CD8-positive, alpha-beta memory T cell (primary cell): ENCODE data around the gene BCL2L1. TPM values are rescaled to one million over a fixed set of nuclear protein-coding genes. Genes with fewer than 3 reads are reported as not detected.
"Not testable (repeated sequence)": the region's sequence is repeated elsewhere in the genome, so short reads cannot be mapped to it uniquely, and the experiment has no call there.

Experiments
- CTCF ChIA-PET: fragments of 350-600 bp; sonication (Branson Sonifier 250); formaldehyde crosslinking; loops from one replicate; lab custom pipeline; 2021; ENCODE audit warnings: antibody characterized with exemption; lab: Charles Lee
- POLR2A ChIA-PET: fragments of 350-600 bp; sonication (Branson Sonifier 250); formaldehyde crosslinking; loops from one replicate; lab custom pipeline; 2021; ENCODE audit warnings: antibody characterized with exemption; lab: Charles Lee
- DNase-seq, 5 donors: peaks; one replicate each; pipeline versions ENCODE4 v3.0.0 to v3.0.0-alpha.2; 2020 to 2022; ENCODE audit warnings: mixed read lengths in 1 of 5
- H3K27ac ChIP-seq: one replicate; pipeline ENCODE4 v1.7.0; 2013; ENCODE audit warnings: low read depth, mild to moderate bottlenecking, low read length, moderate library complexity
- H3K27me3 ChIP-seq: 2 replicates; pipeline ENCODE4 v1.7.0; 2013; ENCODE audit warnings: low read length, mild to moderate bottlenecking; ENCODE audit not compliant: insufficient read depth, poor library complexity, severe bottlenecking
- H3K36me3 ChIP-seq: 2 replicates; pipeline ENCODE4 v1.7.0; 2013; ENCODE audit warnings: mild to moderate bottlenecking, low read length, moderate library complexity; ENCODE audit not compliant: insufficient read depth
- H3K4me1 ChIP-seq: 2 replicates; pipeline ENCODE4 v1.7.0; 2013; ENCODE audit warnings: mild to moderate bottlenecking, low read length, moderate library complexity; ENCODE audit not compliant: insufficient read depth
- H3K4me3 ChIP-seq: 2 replicates; pipeline ENCODE4 v1.7.0; 2013; ENCODE audit warnings: mild to moderate bottlenecking, low read length
- H3K9me3 ChIP-seq: 2 replicates; pipeline ENCODE4 v1.7.0; 2013; ENCODE audit warnings: mild to moderate bottlenecking, low read length
- H3K27ac Mint-ChIP-seq, 8 donors: one replicate each; pipeline ENCODE4 v1.8.0; 2020 to 2021; ENCODE audit warnings: mixed read lengths in 8 of 8, mild to moderate bottlenecking in 6 of 8, inconsistent platforms in 3 of 8, moderate library complexity in 3 of 8
- H3K27me3 Mint-ChIP-seq, 2 donors: one replicate each; pipeline ENCODE4 v1.8.0; 2020 to 2021; ENCODE audit warnings: mixed read lengths in 2 of 2, mild to moderate bottlenecking in 1 of 2, moderate library complexity in 1 of 2
- H3K36me3 Mint-ChIP-seq, 3 donors: one replicate each; pipeline ENCODE4 v1.8.0; 2020 to 2021; ENCODE audit warnings: mixed read lengths in 3 of 3, inconsistent platforms in 1 of 3, mild to moderate bottlenecking in 1 of 3
- H3K4me1 Mint-ChIP-seq, 3 donors: one replicate each; pipeline ENCODE4 v1.8.0; 2020 to 2021; ENCODE audit warnings: mixed read lengths in 3 of 3, inconsistent platforms in 1 of 3, mild to moderate bottlenecking in 1 of 3
- H3K4me3 Mint-ChIP-seq, 7 donors: one replicate each; pipeline ENCODE4 v1.8.0; 2020 to 2021; ENCODE audit warnings: mixed read lengths in 7 of 7, mild to moderate bottlenecking in 6 of 7, moderate library complexity in 4 of 7, inconsistent platforms in 2 of 7
- H3K9me3 Mint-ChIP-seq, 5 donors: one replicate each; pipeline ENCODE4 v1.8.0; 2020 to 2022; ENCODE audit warnings: mixed read lengths in 5 of 5, mild to moderate bottlenecking in 3 of 5, moderate library complexity in 2 of 5, inconsistent platforms in 1 of 5
- polyA plus RNA-seq: library from polyadenylated mRNA; unstranded; fragments of 300-500 nt; fragmentation: Illumina TruSeq; gene quantifications from one replicate; pipeline ENCODE4 v1.2.3, GENCODE V29; 2021
- total RNA-seq, 2 experiments: library from RNA; stranded (reverse); gene quantifications; one replicate each; pipeline ENCODE4 v1.2.3, GENCODE V29; 2021

Gene BCL2L1
- total and polyA plus RNA-seq, 3 experiments from 2014 or later: 32.1 to 328 (median 328) TPM

DNA sequence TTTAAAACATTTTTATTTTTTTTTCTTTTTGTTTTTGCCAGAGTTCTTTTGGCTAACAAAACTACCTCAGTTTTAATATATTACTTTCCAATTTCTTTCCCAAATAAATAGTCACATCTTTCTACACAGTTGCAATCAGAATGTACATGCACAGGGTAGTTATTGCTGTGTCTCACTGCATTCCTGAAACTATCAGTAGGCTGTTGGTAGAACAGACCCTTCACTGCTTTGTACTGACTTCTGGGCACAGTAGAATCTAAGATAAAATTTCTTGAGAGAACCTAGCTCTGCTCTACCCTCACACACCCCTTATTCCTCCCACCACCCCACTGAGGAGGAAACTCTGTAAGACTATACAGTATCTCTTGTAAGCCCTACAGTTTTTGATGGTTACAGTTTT lies 36.3 kb upstream of the BCL2L1 start:
- H3K27me3 Mint-ChIP-seq: no peaks in the 10 kb centered on the region
- H3K4me1 Mint-ChIP-seq: peaks cover 0 to 23% (median 4%) of the 10 kb centered on the region in 3 donors
- Histone ChIP-seq H3K36me3 (no peaks in the 10 kb centered on the region), H3K9me3 (no peaks in the 10 kb centered on the region), H3K27ac (no peak overlapping the region), H3K27me3 (no peaks in the 10 kb centered on the region), H3K4me1 (no peaks in the 10 kb centered on the region), H3K4me3 (no peak overlapping the region)
- CTCF ChIA-PET: no interaction called here
- H3K4me3 Mint-ChIP-seq: no peak overlapping the region
- POLR2A ChIA-PET: no interaction called here
- H3K36me3 Mint-ChIP-seq: no peaks in the 10 kb centered on the region
- H3K27ac Mint-ChIP-seq: peak overlapping the region in 2 of 8 donors; percentile 21 to 72
- no peaks in the 10 kb centered on the region for H3K9me3 Mint-ChIP-seq
- no peak for DNase-seq

DNA sequence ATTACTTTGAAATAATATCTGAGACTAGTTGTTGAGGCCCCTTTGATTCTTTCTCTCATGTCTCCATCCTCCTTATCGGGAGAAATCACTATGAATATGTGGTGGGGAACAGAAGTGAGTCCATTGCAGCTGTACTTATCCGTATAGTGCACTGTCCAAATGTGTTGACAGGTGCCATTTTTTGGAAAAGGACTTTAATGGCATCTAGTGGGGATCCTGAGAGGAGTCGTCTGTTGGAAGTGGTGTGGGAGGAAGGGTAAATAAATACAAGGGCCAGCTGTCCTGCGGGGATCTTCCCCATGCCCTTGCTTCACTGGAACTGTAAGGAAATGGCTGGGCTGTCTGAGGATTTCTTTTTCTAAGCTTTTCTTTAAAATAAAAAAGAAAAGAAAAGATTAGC lies 35.9 kb upstream of the BCL2L1 start:
- peak overlapping the region in 1 of 8 donors; percentile 47 for H3K27ac Mint-ChIP-seq
- no peaks in the 10 kb centered on the region for H3K27me3 ChIP-seq
- POLR2A ChIA-PET: no interaction called here
- DNase-seq: no peak
- H3K36me3 ChIP-seq: no peaks in the 10 kb centered on the region
- H3K4me1 Mint-ChIP-seq: peaks cover 0 to 23% (median 4%) of the 10 kb centered on the region in 3 donors
- no peaks in the 10 kb centered on the region for H3K36me3 Mint-ChIP-seq
- no peaks in the 10 kb centered on the region for H3K9me3 Mint-ChIP-seq
- H3K27ac ChIP-seq: no peak overlapping the region
- no peaks in the 10 kb centered on the region for H3K27me3 Mint-ChIP-seq
- CTCF ChIA-PET: no interaction called here
- H3K9me3 ChIP-seq: no peaks in the 10 kb centered on the region
- H3K4me1 ChIP-seq: no peaks in the 10 kb centered on the region
- no peak overlapping the region for H3K4me3 ChIP-seq
- H3K4me3 Mint-ChIP-seq: no peak overlapping the region

DNA sequence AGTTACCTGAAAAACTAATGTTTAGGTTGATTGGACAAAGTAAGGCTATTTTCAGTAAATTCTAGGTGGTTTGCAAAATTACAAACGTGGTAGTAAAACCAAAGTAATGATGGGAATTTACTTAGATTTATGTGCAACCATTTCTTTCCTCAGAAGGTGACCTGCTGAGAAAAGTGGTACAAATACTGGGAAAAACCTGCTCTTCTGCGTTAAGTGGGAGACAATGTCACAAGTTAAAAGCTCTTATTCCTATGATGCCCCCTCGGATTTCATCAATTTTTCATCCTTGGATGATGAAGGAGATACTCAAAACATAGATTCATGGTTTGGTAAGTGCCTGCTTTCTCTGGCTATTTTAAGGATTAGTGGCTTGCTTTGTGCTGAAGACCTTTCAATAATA lies 34.6 kb upstream of the BCL2L1 start:
- Histone ChIP-seq H3K27ac (no peak overlapping the region), H3K4me3 (no peak overlapping the region), H3K4me1 (no peaks in the 10 kb centered on the region), H3K36me3 (no peaks in the 10 kb centered on the region), H3K27me3 (no peaks in the 10 kb centered on the region), H3K9me3 (no peaks in the 10 kb centered on the region)
- Mint-ChIP-seq H3K36me3 (no peaks in the 10 kb centered on the region), H3K9me3 (no peaks in the 10 kb centered on the region), H3K4me3 (no peak overlapping the region), H3K4me1 (peaks cover 0 to 30% (median 11%) of the 10 kb centered on the region in 3 donors), H3K27ac (peak overlapping the region in 1 of 8 donors; percentile 51), H3K27me3 (no peaks in the 10 kb centered on the region)
- no peak for DNase-seq
- CTCF ChIA-PET: no interaction called here
- POLR2A ChIA-PET: interaction anchor here (0.7 kb wide), 1 partner anchor 40 kb away, joined by 7 read pairs; no protein-coding TSS in a partner anchor

DNA sequence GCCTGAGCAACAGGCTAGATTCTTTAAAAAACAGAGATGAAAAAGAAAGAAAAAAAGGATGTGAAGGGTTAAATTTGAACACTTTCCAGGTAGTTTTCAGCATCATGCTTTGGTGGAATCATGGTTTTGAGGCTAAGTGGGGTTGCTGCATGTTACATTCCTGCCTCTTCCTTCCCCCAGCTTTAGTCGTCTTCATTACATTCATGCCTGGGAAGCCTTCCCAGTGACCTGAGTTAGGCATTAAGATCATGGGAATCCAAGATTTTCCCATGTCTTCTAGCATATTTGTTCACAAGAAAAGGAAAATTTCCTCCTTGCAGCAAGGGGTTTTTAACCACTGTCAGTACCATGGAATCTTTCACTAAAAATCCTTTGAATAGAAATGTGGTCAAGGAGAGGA lies 28.5 kb upstream of the BCL2L1 start:
- Mint-ChIP-seq H3K4me3 (no peak overlapping the region), H3K4me1 (peaks cover 11 to 32% (median 21%) of the 10 kb centered on the region in 3 donors), H3K36me3 (no peaks in the 10 kb centered on the region), H3K27me3 (no peaks in the 10 kb centered on the region), H3K27ac (no peak overlapping the region), H3K9me3 (no peaks in the 10 kb centered on the region)
- CTCF ChIA-PET: interaction anchor here (1.6 kb wide), 1 partner anchor 28 kb away, joined by 6 read pairs; no protein-coding TSS in a partner anchor
- H3K4me3 ChIP-seq: no peak overlapping the region
- POLR2A ChIA-PET: no interaction called here
- no peak overlapping the region for H3K27ac ChIP-seq
- DNase-seq: no peak
- H3K9me3 ChIP-seq: no peaks in the 10 kb centered on the region
- H3K36me3 ChIP-seq: no peaks in the 10 kb centered on the region
- H3K27me3 ChIP-seq: no peaks in the 10 kb centered on the region
- H3K4me1 ChIP-seq: no peaks in the 10 kb centered on the region

DNA sequence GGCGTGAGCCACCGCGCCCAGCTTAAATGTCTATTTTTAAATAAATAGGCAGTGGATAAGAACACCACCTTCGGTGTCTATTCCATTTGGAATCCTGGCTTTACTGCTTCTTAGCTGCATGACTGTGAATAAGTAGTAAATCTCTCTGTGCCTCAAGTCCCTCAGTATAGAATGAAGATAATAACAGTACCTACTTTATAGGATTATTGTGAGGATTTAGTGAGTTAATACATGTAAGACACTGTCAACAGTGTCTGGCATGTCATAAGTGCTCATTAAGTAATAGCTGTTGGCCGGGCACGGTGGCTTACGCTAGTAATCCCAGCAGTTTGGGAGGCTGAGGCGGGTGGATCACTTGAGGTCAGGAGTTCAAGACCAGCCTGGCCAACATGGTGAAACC lies 26.6 kb upstream of the BCL2L1 start:
- Mint-ChIP-seq H3K36me3 (no peaks in the 10 kb centered on the region), H3K27ac (no peak overlapping the region), H3K9me3 (no peaks in the 10 kb centered on the region), H3K4me3 (no peak overlapping the region), H3K4me1 (peaks cover 13 to 38% (median 24%) of the 10 kb centered on the region in 3 donors), H3K27me3 (no peaks in the 10 kb centered on the region)
- ChIA-PET POLR2A (no interaction called here), CTCF (interaction anchor here (1.4 to 1.8 kb wide), 2 partner anchors 10 to 26 kb away, joined by 3 to 6 read pairs; partner anchors contain the start of gene TPX2)
- Histone ChIP-seq H3K36me3 (no peaks in the 10 kb centered on the region), H3K4me3 (no peak overlapping the region), H3K27me3 (no peaks in the 10 kb centered on the region), H3K4me1 (no peaks in the 10 kb centered on the region), H3K9me3 (no peaks in the 10 kb centered on the region), H3K27ac (no peak overlapping the region)
- no peak for DNase-seq

DNA sequence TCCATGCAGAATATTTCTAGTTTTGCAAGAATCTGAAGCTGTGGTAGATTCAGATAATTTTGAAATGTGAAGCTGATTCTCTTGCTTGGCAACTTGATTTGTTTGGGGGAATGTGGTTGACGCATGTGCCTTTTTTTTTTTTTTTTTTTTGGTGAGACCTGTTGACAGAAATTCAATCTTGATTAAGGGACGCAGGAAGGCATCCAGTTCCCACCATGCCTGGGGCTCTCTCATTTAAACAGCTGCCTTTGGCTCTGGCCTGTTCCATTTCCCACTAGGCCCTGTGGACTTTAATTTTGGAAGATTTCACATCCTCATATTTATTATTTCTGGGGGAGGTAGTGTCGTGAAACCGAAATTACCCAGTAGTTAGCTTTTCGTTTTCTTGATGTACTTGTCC lies 25.0 kb upstream of the BCL2L1 start:
- peak overlapping the region in 2 of 8 donors; percentile 14 to 23 for H3K27ac Mint-ChIP-seq
- CTCF ChIA-PET: interaction anchor here (0.6 to 1.8 kb wide), 4 partner anchors 8 to 24 kb away, joined by 3 to 6 read pairs (median 3); partner anchors contain the start of gene TPX2
- H3K4me1 Mint-ChIP-seq: peaks cover 13 to 31% (median 17%) of the 10 kb centered on the region in 3 donors
- H3K9me3 Mint-ChIP-seq: no peaks in the 10 kb centered on the region
- no peaks in the 10 kb centered on the region for H3K36me3 ChIP-seq
- DNase-seq: no peak
- no peaks in the 10 kb centered on the region for H3K4me1 ChIP-seq
- H3K36me3 Mint-ChIP-seq: no peaks in the 10 kb centered on the region
- H3K27me3 Mint-ChIP-seq: no peaks in the 10 kb centered on the region
- H3K4me3 Mint-ChIP-seq: peak overlapping the region in 2 of 7 donors; percentile 26 to 27
- no peaks in the 10 kb centered on the region for H3K9me3 ChIP-seq
- no peaks in the 10 kb centered on the region for H3K27me3 ChIP-seq
- H3K4me3 ChIP-seq: no peak overlapping the region
- H3K27ac ChIP-seq: no peak overlapping the region
- POLR2A ChIA-PET: no interaction called here

DNA sequence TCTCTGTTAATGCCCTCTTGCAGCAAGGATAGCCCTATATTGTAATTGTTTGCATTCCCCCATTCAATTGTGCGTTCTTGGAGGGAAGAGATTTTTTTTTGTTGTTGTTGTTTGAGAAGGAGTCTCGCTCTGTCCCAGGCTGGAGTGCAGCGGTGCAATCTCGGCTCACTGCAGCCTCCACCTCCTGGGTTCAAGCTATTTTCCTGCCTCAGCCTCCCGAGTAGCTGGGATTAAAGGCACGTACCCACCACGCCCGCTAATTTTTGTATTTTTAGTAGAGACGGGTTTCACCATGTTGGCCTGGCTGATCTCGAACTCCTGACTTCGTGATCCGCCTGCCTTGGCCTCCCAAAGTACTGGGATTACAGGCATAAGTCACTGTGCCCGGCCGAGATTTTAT lies 24.4 kb upstream of the BCL2L1 start:
- H3K4me1 ChIP-seq, H3K27me3 Mint-ChIP-seq, H3K36me3 Mint-ChIP-seq, POLR2A ChIA-PET, H3K9me3 ChIP-seq, DNase-seq, H3K4me3 ChIP-seq, H3K36me3 ChIP-seq, H3K27ac ChIP-seq, H3K9me3 Mint-ChIP-seq, H3K27me3 ChIP-seq: not testable (repeated sequence)
- Mint-ChIP-seq H3K4me1 (peaks cover 13 to 31% (median 17%) of the 10 kb centered on the region in 3 donors), H3K27ac (peak overlapping the region in 2 of 8 donors; percentile 23 to 32), H3K4me3 (peak overlapping the region in 1 of 7 donors; percentile 52)
- CTCF ChIA-PET: interaction anchor here (0.7 to 0.9 kb wide), 2 partner anchors 20 to 23 kb away, joined by 3 to 4 read pairs; no protein-coding TSS in a partner anchor

DNA sequence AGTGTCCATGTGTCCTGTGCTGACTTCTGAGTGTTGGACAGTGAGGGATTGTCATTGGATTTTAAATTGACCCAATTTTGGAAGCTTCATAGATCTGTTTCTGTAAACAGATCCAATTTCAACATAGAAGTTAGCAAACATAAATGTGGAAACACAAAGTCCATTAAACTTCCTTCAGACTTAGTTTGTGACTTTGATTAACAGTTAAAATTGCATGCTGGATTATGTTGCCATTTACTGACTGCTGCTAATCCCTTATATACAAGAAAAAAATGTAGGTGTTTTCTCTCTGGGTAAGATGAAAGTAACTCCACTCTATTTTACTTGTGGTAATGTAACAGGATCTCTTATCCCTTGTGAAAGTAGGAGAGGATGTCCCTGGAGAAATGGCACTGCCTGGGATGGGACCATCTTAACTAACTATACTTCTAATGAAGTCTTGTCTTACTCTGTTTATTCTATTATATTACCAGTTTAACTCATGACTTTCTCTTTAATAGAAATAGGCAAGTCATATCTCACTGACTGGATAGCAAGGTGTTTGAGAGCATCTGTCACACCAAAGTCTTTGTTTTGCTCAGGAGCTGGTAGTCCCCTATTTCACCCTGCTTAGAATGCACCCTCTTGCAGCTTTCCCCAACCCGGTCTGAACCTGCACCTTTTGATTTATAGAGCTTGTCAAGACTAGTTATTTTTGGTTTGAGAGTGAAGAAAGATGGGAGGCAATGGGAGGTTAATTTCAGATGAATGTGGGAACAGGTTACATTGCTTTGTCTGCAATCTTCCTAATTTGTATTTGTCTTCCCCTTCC lies 23.6 kb upstream of the BCL2L1 start:
- no peaks in the 10 kb centered on the region for H3K27me3 ChIP-seq
- Mint-ChIP-seq H3K27me3 (peaks cover 0 to 2% of the 10 kb centered on the region in 2 donors), H3K36me3 (no peaks in the 10 kb centered on the region), H3K9me3 (no peaks in the 10 kb centered on the region), H3K4me3 (no peak overlapping the region), H3K4me1 (peaks cover 13 to 31% (median 20%) of the 10 kb centered on the region in 3 donors), H3K27ac (peak overlapping the region in 1 of 8 donors; percentile 42)
- no peak for DNase-seq
- no peaks in the 10 kb centered on the region for H3K36me3 ChIP-seq
- no peak overlapping the region for H3K27ac ChIP-seq
- no peaks in the 10 kb centered on the region for H3K4me1 ChIP-seq
- CTCF ChIA-PET: interaction anchor here (0.9 to 1.1 kb wide), 2 partner anchors 22 to 85 kb away, joined by 3 to 4 read pairs; no protein-coding TSS in a partner anchor
- H3K9me3 ChIP-seq: no peaks in the 10 kb centered on the region
- no peak overlapping the region for H3K4me3 ChIP-seq
- POLR2A ChIA-PET: no interaction called here
